Measurements from ENCODE around the gene MYCBPAP.

DNA sequence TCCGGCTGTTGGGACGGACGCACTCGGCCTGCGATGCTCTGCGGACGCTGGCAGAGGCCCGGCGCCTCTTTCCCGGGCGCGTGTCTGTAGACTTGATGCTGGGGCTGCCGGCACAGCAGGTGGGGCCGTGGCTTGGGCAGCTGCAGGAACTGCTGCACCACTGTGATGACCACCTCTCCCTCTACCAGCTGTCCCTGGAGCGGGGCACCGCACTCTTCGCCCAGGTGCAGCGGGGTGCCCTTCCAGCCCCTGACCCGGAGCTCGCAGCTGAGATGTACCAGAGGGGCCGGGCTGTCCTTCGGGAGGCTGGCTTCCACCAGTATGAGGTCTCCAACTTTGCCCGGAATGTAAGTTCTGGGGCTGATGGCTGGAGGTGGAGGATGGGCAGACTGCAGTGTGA lies 26.1 kb upstream of the MYCBPAP start:
- TF ChIP-seq, protein P1, sequence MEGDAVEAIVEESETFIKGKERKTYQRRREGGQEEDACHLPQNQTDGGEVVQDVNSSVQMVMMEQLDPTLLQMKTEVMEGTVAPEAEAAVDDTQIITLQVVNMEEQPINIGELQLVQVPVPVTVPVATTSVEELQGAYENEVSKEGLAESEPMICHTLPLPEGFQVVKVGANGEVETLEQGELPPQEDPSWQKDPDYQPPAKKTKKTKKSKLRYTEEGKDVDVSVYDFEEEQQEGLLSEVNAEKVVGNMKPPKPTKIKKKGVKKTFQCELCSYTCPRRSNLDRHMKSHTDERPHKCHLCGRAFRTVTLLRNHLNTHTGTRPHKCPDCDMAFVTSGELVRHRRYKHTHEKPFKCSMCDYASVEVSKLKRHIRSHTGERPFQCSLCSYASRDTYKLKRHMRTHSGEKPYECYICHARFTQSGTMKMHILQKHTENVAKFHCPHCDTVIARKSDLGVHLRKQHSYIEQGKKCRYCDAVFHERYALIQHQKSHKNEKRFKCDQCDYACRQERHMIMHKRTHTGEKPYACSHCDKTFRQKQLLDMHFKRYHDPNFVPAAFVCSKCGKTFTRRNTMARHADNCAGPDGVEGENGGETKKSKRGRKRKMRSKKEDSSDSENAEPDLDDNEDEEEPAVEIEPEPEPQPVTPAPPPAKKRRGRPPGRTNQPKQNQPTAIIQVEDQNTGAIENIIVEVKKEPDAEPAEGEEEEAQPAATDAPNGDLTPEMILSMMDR (IDR thresholded peaks at IDR 0.05), result no peak
- TF ChIP-seq POLR2A (IDR thresholded peaks at IDR 0.05), result no peak

Measured in lower leg skin (tissue), 3 donors.